ENCODE measurements around the gene OR6B2. TPM values are rescaled to one million over a fixed set of nuclear protein-coding genes. Genes with fewer than 3 reads are reported as not detected.

Gene OR6B2
- total RNA-seq, 2 donors from 2014 or later = not detected

DNA sequence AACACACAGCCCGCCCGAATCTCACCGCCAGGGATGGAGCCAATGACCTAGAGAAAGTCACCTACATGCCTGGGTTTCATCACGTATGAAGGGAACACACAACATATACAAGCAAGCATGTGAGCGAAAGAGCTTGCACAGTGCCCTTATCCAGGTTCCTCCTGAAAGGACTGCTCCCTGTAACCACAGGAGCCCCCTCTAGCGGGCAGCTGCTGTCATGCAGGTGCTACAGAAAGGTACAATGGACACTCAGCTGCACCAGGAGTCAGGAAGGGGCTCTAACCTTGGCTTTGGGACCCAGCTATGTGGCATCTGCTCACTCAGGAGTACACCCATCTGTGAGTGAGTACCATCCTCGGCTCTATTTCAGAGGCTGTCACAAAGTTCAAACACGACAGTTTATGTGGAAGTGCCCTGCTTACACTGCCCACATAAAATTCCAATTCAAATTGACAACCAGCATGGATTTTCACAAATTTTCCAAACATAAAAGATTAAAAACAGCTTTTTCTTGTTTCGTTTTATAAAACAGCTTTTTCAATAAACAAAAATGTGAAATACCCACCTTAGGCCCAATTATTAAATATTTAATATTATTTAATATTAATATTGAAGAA is 8.6 kb downstream of the OR6B2 start:
- ATAC-seq (no peak), DNase-seq (ENCODE audit: low spot score) (peak; percentile 74)
- Mint-ChIP-seq H3K4me3 (no peak overlapping the region), H3K27ac (no peak overlapping the region), H3K36me3 (peaks cover 25% of the 10 kb centered on the region), H3K27me3 (no peaks in the 10 kb centered on the region), H3K9me3 (no peaks in the 10 kb centered on the region), H3K4me1 (ENCODE audit: low read depth in 2 of 2) (peaks cover 31 to 33% of the 10 kb centered on the region in 2 donors)

DNA sequence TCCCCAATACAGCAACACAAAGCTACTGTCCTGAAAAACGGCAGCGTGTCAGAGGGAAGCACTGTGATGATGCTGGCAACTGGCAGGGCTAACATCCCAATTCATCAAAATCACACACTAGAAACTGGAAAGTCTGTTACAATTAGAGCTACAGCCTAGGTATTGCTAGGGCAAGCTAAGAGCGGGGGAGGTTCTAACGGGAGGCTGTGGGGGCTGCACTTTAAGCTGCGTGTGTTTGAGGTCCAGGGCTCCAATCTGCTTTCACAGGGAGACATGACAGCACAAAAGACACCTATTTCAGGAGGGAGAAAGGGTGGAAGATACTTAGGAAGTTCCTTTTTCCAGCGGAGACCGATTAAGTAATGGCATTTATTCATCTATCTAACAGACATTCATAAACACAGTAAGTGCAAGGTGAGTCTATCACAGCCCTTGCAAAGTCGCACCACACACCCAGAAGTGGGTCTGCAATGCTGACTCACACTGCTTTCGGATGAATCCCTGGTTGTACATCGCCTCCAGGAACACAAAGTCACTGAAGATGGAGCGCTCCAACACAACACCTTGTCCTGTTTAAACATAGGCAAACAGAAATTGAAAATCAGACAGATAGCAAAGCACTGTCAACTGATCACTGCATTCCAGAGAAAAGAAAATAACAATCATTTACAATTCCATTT is 12.0 kb downstream of the OR6B2 start:
- no peak for DNase-seq (ENCODE audit: low spot score)

DNA sequence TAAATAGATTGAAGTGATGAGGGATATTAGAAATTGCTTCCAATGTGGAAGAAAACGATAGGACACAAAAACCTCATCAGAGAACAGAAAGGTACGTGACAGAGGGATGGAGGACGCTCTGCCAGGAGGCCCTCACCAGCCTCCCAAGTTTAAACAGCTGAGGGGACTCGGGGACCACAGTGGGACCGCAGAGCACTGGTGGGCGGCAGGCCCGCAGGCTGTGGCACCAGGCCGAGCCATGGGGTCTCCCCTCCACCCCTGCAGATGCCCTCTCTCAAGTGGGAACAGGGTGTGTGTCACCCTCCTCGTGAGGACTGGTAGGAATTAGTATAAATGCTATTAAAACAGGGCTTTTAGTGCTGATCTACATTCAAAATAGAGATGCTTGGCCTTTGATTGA is 15.9 kb downstream of the OR6B2 start:
- Mint-ChIP-seq H3K27ac (no peak overlapping the region), H3K4me1 (ENCODE audit: low read depth in 2 of 2) (peaks cover 0 to 7% of the 10 kb centered on the region in 2 donors), H3K9me3 (no peaks in the 10 kb centered on the region), H3K27me3 (no peaks in the 10 kb centered on the region), H3K4me3 (no peak overlapping the region), H3K36me3 (peaks cover 27% of the 10 kb centered on the region)
- no peak for DNase-seq (ENCODE audit: low spot score)
- ATAC-seq = no peak

More for the DNA sequence above, 12.0 kb downstream of the OR6B2 start:
- Mint-ChIP-seq H3K4me1 (ENCODE audit: low read depth in 2 of 2) (peaks cover 15 to 19% of the 10 kb centered on the region in 2 donors), H3K27me3 (no peaks in the 10 kb centered on the region), H3K4me3 (no peak overlapping the region), H3K9me3 (no peaks in the 10 kb centered on the region), H3K27ac (no peak overlapping the region), H3K36me3 (peaks cover 25% of the 10 kb centered on the region)
- ATAC-seq = no peak

DNA sequence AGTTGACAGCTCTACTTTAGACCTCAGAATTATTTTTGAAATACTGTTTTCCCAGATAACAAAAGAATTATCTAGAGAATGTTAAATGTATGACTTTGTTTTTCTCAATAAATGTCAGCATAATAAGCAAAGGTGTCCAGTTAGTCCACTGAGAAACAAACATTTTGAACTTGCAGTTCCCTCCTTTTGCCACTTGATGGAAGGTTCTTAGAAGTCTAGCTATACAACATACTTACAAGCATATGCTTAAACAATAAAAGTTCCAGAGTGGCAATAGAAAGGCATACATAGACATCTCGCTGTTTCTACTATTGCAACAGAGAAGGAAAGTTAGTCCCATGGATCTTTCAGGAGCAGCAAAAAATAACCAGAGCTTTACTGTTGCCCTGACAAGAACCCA is 16.9 kb downstream of the OR6B2 start:
- H3K4me1 Mint-ChIP-seq (ENCODE audit: low read depth in 2 of 2) = peaks cover 0 to 2% of the 10 kb centered on the region in 2 donors
- no peak overlapping the region for H3K4me3 Mint-ChIP-seq
- H3K27me3 Mint-ChIP-seq = no peaks in the 10 kb centered on the region
- no peaks in the 10 kb centered on the region for H3K9me3 Mint-ChIP-seq
- no peak for ATAC-seq
- H3K27ac Mint-ChIP-seq = no peak overlapping the region
- H3K36me3 Mint-ChIP-seq = peaks cover 24% of the 10 kb centered on the region
- no peak for DNase-seq (ENCODE audit: low spot score)

DNA sequence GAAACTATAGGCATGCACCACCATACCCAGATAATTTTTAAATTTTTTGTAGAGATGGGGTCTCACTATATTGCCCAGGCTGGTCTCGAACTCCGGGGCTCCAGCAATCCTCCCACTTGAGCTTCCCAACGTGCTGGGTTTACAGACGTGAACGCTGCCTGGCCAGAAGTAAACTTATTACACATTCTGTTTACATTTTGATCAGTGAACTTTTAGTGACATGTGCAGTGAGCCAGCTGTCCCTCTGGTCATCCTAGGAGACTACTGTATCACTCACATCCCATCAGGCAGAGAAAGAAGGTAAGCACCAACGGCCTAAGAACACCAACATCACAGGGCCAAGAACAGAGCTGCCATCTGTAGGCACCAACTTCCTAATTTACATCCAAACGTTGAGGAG is 27.2 kb downstream of the OR6B2 start:
- H3K27ac Mint-ChIP-seq = no peak overlapping the region
- peaks cover 23% of the 10 kb centered on the region for H3K36me3 Mint-ChIP-seq
- H3K4me3 Mint-ChIP-seq = no peak overlapping the region
- no peaks in the 10 kb centered on the region for H3K4me1 Mint-ChIP-seq (ENCODE audit: low read depth in 2 of 2)
- H3K27me3 Mint-ChIP-seq = no peaks in the 10 kb centered on the region
- ATAC-seq (no peak), DNase-seq (ENCODE audit: low spot score) (no peak)
- H3K9me3 Mint-ChIP-seq = no peaks in the 10 kb centered on the region

DNA sequence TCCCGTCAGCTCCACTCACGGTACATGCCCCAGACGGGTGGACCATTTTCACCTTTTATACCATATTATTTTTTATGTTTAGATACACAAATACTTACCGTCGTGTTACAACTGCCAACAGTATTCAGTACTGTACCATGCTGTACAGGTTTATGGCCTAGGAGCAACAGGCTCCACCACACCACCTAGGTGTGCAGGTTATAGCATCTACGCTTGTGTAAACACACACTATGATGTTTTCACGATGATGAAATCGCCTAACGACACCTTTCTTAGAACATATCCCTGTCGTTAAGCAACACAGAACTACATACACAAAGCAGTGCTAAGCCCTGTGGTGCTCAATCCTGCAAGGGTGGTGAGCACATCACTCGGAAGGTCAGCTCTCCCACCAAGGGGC is 29.6 kb downstream of the OR6B2 start:
- Mint-ChIP-seq H3K27me3 (no peaks in the 10 kb centered on the region), H3K4me3 (no peak overlapping the region), H3K36me3 (peaks cover 20% of the 10 kb centered on the region)

DNA sequence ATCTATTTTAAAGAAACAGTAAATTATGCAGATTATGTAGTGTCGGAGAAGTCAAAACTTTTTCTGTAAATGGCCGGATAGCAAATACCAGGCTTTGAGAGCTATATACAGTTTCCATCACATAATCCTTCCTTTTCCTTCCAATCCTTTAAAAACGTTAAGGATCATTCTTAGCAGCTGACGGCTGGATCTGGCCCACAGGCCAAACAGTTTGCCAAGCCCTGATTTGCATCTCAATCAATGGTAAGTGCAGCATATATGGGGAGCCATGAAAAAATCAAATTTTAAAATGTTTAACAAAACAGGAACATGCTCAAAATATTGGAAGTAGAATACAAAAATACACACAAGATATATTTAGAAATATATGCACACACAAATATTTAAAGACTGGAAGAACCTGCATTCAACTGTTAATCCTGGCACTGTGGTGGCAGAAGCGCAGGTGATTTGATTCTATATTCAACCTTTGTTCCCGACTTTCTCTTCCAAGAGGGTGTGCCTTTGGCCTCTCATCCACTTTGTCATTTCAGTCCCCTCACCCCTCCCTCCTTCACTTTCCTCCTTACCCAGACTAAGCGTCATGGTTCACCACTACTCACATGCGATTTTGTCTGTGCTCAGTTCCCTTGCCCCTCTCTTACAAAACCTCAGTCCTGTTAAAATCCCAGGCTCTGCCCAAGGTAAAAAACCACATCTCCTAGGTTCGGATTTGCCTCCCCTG is 32.4 kb downstream of the OR6B2 start:
- no peak overlapping the region for H3K27ac Mint-ChIP-seq
- H3K36me3 Mint-ChIP-seq = peaks cover 19% of the 10 kb centered on the region
- no peaks in the 10 kb centered on the region for H3K4me1 Mint-ChIP-seq (ENCODE audit: low read depth in 2 of 2)
- DNase-seq (ENCODE audit: low spot score) = no peak
- H3K27me3 Mint-ChIP-seq = no peaks in the 10 kb centered on the region
- H3K4me3 Mint-ChIP-seq = no peak overlapping the region
- no peaks in the 10 kb centered on the region for H3K9me3 Mint-ChIP-seq
- ATAC-seq = no peak

More for the DNA sequence above, 29.6 kb downstream of the OR6B2 start:
- DNase-seq (ENCODE audit: low spot score) (no peak), ATAC-seq (no peak)
- H3K4me1 Mint-ChIP-seq (ENCODE audit: low read depth in 2 of 2) = no peaks in the 10 kb centered on the region
- H3K27ac Mint-ChIP-seq = no peak overlapping the region
- H3K9me3 Mint-ChIP-seq = no peaks in the 10 kb centered on the region

DNA sequence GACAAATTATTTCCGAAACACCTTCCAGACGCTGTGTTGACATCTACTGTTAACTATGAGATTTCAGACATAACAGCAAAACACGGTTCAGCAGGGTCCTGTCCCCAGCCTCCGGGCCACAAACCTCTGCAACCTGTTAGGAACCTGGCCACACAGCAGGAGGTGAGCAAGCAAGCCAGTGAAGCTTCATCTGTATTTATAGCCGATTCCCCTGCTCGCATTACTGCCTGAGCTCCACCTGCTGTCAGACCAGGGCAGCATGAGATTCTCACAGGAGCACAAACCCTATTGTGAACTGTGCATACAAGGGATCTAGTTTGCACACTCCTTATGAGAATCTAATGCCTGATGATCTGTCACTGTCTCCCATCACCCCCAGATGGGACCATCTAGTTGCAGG is 36.1 kb downstream of the OR6B2 start:
- Mint-ChIP-seq H3K36me3 (peaks cover 20% of the 10 kb centered on the region), H3K9me3 (no peaks in the 10 kb centered on the region), H3K4me1 (ENCODE audit: low read depth in 2 of 2) (no peaks in the 10 kb centered on the region), H3K27me3 (no peaks in the 10 kb centered on the region), H3K27ac (no peak overlapping the region), H3K4me3 (no peak overlapping the region)
- ATAC-seq (no peak), DNase-seq (ENCODE audit: low spot score) (no peak)

DNA sequence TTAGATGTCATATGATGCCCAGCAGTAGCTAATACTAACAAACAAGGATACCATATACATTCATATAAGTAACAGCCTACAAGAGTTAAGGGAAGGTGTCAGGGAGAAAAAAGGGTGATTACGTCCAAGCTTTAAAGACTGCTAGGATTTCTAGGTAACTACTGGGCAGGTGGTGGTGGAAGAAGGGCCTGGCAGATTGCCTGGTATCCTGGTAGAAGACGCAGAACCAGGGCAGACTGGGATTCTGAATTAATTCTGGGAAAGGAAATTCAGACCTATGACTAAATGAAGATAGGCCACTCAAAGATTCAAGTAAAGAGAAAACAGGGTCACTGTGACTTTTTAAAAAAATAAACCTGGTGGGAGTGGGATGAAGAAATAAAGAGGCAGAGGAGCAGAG is 36.9 kb downstream of the OR6B2 start:
- H3K36me3 Mint-ChIP-seq = peaks cover 28% of the 10 kb centered on the region
- H3K4me3 Mint-ChIP-seq = no peak overlapping the region
- peaks cover 0 to 3% of the 10 kb centered on the region in 2 donors for H3K4me1 Mint-ChIP-seq (ENCODE audit: low read depth in 2 of 2)
- H3K9me3 Mint-ChIP-seq = no peaks in the 10 kb centered on the region
- DNase-seq (ENCODE audit: low spot score) (no peak), ATAC-seq (no peak)
- peak overlapping the region in 1 of 2 donors; percentile 19 for H3K27ac Mint-ChIP-seq
- H3K27me3 Mint-ChIP-seq = no peaks in the 10 kb centered on the region

DNA sequence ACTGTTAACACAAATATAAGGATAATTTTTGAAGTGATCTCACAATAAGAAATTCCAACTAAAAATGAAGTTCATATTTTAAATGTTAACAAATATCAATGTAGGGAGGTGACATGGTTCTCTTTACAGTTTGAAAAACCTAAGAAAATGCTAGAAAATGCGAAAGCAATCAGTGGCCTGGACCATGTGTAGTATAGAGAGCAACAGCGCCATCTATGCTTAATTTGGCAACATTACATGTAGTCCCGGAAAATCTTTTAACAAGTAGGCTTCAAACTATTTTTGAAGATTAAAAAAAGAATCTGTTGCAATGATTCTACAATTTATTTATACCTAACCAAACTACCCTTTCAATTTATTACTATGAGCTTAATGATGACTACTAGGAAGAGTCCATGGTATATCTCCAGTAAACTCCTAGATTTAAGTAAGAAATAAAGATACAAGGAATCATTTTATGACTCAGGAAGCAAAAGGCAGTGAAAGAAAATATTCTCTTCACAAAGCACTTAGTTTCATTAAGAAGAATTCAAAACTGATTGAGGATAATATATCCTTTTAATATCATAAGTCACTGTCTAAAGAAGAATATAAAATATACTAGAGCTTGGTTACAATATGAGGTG is 38.4 kb downstream of the OR6B2 start:
- Mint-ChIP-seq H3K4me3 (no peak overlapping the region), H3K4me1 (ENCODE audit: low read depth in 2 of 2) (peaks cover 0 to 3% of the 10 kb centered on the region in 2 donors), H3K9me3 (no peaks in the 10 kb centered on the region), H3K27ac (no peak overlapping the region), H3K36me3 (peaks cover 31% of the 10 kb centered on the region), H3K27me3 (no peaks in the 10 kb centered on the region)
- ATAC-seq (no peak), DNase-seq (ENCODE audit: low spot score) (no peak)

DNA sequence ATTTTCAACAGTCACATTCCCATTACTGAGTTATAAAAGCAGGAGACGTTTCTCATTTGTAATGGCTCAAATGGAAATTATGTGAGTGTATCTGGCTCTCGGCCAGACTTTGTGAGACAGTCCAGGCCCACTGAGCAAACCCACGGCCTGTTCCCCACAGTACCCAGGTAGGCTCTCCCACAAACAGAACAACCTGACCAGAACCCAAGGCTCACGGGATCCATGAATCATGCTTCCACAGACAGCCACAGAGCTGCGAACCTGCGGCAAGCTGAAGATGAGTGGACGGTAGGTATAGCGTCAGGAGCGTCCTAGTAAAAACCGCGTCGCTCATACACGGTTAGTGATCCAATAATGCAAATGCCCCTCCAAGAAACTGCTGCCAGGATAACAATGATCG is 39.3 kb downstream of the OR6B2 start:
- ATAC-seq (no peak), DNase-seq (ENCODE audit: low spot score) (no peak)
- H3K27ac Mint-ChIP-seq = no peak overlapping the region
- H3K9me3 Mint-ChIP-seq = no peaks in the 10 kb centered on the region
- peaks cover 37% of the 10 kb centered on the region for H3K36me3 Mint-ChIP-seq
- H3K4me1 Mint-ChIP-seq (ENCODE audit: low read depth in 2 of 2) = peaks cover 0 to 3% of the 10 kb centered on the region in 2 donors
- no peaks in the 10 kb centered on the region for H3K27me3 Mint-ChIP-seq
- no peak overlapping the region for H3K4me3 Mint-ChIP-seq

DNA sequence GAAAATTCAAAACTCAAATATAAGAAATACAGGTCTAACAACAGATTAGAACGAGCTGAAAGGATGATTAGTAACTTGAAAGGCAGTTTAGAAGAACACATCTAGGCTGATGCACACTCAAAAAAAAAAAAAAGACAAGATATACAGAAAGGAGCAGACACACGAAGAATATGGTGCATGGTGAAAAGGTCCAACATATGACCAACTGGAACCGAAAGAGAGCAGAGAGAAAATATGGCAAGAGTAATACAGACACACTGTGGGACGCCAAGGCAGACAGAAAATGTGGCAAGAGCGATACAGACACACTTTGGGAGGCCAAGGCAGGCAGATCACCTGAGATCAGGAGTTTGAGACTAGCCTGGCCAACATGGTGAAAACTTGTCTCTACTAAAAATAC is 44.9 kb downstream of the OR6B2 start:
- Mint-ChIP-seq H3K27ac (no peak overlapping the region), H3K4me3 (no peak overlapping the region), H3K27me3 (no peaks in the 10 kb centered on the region), H3K9me3 (no peaks in the 10 kb centered on the region), H3K36me3 (peaks cover 40% of the 10 kb centered on the region), H3K4me1 (ENCODE audit: low read depth in 2 of 2) (peaks cover 0 to 7% of the 10 kb centered on the region in 2 donors)
- no peak for ATAC-seq
- DNase-seq (ENCODE audit: low spot score) = no peak

DNA sequence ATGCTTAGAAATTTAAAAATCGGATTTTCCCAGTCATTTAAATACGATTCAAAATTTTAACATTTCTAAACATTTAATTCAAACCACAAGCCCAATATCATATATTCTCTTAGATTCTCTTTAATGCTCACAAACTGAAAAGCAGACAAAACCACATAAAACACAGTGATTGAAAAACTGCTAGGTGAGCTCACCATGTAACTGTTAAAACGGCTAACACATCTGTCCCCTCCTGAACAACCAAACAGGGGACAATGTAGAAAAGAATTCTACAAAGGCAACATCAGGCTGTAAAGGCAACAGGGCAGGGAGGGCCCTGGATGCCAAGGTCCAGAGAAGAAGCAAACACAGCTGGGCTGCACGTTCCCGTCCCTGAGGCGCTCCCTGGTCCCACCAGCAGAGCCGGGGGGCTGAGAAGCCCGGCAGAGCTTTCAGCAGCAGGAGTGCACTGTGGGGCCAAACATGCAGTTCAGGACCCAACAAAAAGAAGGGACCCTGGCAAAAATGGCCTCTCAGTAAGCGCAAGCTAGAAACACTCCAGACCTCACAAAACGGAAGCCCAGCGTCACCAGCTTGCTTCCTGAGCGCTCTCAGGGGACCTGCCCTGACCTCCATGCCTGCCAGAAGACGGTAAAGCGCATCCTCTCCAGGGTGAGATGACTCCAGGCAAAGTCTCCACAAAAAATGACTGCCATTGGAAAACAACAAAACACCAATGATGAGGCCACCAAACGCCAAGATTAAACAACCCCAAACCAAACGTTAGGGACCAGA is 45.6 kb downstream of the OR6B2 start:
- no peak overlapping the region for H3K4me3 Mint-ChIP-seq
- peaks cover 0 to 7% of the 10 kb centered on the region in 2 donors for H3K4me1 Mint-ChIP-seq (ENCODE audit: low read depth in 2 of 2)
- peaks cover 36% of the 10 kb centered on the region for H3K36me3 Mint-ChIP-seq
- DNase-seq (ENCODE audit: low spot score) = no peak
- ATAC-seq = no peak
- H3K27me3 Mint-ChIP-seq = no peaks in the 10 kb centered on the region
- H3K27ac Mint-ChIP-seq = no peak overlapping the region
- H3K9me3 Mint-ChIP-seq = no peaks in the 10 kb centered on the region
